NCI-H82 (cell line): Measurements from ENCODE around the gene S100A4.
"Not testable (repeated sequence)": the region's sequence is repeated elsewhere in the genome, so short reads cannot be mapped to it uniquely, and the experiment has no call there.

ENCODE experiments used
- DNase-seq: peaks from one replicate; lab custom pipeline; 2025; lab: John Stamatoyannopoulos, UW

The S100A4 gene

GRCh38 chr1:153567621-153568366 is 22.2 kb upstream of the S100A4 start:
- DNase-seq: peak; percentile 68

DNA sequence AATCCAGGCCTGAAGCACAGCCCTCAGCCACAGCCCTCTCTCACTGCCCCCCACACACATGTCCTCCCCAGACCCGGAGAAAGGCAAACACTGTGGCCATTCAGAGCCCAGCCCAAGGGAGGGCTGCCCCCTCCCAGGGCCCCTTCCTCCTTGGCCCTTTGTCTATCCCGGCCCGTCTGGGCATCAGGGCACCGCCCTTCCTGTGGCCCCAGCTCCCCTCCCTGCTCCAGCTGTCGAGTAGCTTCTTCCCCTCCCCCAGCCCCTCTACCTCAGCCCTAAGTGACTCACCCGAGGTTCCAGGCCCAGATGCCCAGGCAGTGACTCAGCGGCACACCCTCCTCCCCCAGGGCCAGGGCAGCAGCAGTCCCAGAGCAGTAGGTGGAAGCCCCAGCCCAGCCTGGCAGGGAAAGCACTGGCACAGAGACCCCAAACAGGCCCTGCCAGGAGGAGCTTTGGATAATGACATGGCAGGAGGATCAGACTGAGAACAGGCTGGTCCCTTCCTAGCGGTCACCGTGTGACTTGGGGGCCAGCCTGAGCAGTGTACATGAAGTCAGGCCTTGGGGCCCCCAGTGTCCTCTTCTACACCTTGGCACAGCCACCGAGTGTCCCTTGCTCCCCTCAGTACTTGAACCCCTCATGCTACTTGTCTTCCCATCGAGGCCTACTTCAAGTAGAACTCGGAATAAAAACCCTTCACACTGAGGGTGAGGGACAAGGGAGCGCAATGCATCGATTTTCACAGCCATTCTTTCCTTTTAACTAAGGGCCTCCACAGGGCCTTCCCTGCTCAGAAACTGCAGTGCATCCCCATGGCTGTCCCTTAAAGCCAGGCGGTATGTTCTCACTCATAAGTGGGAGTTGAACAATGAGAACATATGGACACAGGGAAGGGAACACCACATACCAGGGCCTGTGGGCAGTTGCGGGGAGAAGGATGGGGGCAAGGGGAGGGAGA is 21.1 kb upstream of the S100A4 start:
- peak; percentile 99 for DNase-seq

GRCh38 chr1:153565529-153566374 is 20.1 kb upstream of the S100A4 start, which contains the start of gene S100A2:
S100A2 (minus strand) TSS chr1:153565844; CDS start chr1:153563877, 1,967 bp downstream.
- DNase-seq: peak; percentile 58

GRCh38 chr1:153563991-153564390 is 18.4 kb upstream of the S100A4 start:
- no peak for DNase-seq

DNA sequence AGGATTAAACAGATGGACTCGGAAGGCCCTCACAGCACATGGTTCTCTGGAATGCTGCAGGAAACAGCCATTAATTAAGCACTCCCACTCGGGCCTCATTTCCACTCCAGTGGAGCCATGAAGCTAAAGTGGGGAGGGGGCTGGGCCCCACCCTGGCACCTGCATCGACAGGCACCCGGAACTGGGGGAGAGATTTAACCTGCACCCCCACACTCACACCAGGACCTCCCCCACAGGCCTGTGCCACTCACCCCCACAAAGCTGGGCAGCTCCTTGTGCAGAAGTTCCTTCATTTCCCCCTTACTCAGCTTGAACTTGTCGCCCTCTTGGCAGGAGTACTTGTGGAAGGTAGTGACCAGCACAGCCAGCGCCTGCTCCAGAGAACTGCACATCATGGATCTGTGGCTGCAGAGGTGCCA is 17.9 kb upstream of the S100A4 start:
- DNase-seq: peak; percentile 61

DNA sequence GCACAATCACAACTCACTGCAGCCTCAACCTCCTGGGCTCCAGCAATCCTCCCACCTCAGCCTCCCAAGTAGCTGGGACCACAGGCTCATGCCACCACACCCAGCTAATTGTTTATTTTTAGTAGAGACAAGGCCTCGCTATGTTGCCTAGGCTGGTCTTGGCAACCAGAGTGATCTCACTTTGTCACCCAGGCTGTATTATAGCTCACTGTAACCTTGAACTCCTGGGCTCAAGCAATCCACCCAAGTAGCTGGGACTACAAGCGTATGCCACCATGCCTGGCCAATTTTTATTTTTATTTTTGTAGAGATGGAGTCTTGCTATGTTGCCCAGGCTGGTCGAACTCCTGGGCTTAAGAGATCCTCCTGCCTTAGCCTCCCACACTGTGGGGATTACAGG is 16.4 kb upstream of the S100A4 start:
- DNase-seq: not testable (repeated sequence)

- no peak for DNase-seq
Observed at GRCh38 chr1:153561466-153561985, 15.9 kb upstream of the S100A4 start.

GRCh38 chr1:153560771-153561465 is 15.3 kb upstream of the S100A4 start:
- no peak for DNase-seq

DNA sequence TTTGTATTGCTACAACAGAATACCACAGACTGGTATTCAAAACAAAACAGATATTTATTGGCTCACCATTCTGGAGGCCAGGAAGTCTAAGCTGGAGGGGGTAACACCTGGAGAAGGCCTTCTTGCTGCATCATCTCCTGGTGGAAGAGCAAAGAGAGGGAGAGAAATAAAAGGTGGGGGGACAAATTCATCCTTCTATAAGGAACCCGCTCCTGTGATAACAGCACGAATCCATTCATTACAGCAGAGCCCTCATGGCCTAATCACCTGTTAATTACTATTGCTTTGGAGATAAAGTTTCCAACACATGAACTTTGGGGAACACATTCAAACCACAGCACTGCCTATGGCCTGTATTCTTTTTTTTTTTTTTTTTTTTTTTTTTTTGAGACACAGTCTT is 14.6 kb upstream of the S100A4 start:
- DNase-seq: no peak

- DNase-seq: no peak
Observed at GRCh38 chr1:153557877-153558276, 12.3 kb upstream of the S100A4 start.

DNA sequence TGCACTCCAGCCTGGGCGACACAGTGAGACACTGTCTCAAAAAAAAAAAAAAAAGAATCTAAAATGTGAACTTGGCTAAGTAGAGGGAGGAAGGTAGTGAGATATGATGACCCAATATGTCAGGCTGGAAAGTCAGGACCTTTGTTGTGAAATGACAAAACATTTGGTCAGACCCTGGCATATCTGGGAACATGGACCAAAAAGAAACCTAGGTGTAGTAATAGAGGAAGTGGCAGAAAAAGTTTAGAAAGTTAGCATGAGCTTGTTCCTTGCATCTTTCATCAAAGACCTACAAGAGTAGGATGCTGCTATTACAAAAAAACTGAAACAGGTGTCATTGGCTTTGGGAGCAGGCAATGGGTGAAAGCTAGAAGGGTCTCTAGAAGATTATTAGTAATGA is 10.7 kb upstream of the S100A4 start:
- no peak for DNase-seq

GRCh38 chr1:153553830-153554541 is 8.4 kb upstream of the S100A4 start:
- peak; percentile 24 for DNase-seq

GRCh38 chr1:153553096-153553495 is 7.5 kb upstream of the S100A4 start:
- no peak for DNase-seq

GRCh38 chr1:153552335-153552734 is 6.7 kb upstream of the S100A4 start:
- no peak for DNase-seq

- DNase-seq: no peak
Observed at GRCh38 chr1:153550827-153551500, 5.4 kb upstream of the S100A4 start.

DNA sequence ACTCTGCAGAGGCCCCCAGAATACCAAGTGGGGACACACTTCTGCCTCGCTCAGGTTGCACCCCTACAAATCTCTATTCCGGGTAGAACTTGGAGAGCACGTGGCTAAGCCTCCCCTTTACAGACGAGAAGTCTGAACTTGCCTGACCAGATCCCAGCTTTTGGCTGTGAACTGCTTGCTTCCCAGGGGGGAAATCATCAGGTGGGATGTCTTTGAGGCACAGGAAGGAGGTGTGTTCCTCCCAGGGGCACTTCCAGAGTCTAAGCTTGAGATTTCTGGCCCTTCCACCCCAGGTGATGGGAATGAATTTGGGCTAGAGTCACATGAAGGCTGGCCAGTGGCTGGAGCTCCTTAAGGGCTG is 4.8 kb upstream of the S100A4 start:
- DNase-seq: no peak

DNA sequence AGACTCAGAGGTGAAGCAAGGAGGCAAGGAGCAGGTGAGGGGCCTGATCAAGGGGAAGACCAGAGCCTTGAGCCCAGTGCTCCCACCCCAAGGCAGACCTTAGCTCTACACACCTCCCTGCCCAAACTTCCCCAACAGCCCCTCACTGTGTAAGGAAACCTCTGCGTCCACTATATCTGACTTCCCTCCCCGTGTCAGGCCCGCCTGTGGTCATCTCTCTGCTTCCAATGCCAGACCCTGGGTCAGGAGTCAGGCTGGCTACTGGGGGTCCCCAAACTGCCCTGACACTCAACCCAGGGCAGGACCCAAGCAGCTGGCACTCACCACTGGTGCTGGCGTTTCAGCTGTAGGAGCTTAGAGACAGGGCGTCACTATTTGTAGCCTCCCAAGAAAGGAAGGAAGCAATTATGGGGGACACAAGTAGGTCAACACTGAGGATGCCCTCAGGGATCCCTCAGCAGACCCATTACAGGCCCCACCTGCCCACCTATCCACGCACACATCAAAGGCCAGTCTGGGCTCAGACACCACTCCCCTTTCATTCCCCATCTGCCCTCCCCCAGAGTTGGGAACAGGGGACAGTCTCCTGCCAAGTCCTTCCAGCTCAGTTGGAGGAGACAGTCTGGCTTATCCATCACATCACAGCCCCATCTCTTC is 4.3 kb upstream of the S100A4 start:
- DNase-seq: no peak

DNA sequence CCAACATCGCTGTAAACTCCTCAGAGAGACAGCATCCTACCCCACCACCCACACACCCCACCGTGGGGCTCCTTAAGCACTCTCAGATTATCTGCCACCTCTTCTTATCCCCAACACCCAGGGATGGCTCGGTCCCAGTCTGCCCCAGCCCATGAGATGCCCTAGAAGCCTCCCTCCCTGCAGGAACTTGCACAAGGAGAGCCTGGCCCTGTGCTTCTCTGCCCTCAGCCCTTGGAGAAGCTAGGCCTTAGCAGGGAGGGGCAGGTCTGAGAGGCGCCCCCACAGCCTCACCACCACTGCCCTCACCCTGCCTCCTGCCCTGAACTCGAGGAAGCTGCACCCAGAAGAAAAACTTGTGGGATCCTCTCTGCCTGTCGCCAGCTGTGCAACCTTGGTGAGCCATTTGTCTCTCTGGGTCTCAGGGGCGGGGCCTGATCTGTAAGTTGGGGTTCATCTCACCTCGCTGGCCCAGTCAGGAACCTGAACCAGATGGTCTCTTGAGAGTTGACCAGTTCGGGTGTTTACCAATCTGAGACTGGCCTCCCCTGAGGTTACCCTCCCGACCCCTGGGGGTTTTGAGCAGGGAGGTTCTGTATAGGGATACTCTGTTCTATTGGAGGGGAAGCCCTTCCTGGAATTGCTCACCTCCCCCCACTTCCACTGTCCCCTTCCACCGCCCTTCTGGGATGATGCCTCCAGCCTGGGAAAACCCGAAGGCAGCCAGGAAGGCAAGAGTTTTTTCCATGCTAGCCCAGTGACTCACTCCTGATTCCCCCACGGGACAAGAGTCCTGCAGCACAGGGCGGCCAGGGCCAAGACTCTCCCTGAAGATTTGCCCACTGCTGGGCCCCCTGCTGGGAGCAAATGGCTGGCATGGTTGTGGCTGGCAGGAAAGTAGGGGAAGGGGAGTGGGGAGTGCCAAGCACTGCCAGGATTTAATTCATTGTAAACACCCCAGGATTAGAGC is 3.4 kb upstream of the S100A4 start, which contains the start of gene S100A3:
S100A3 (minus strand) TSS at position 537 of the 967 bp plus-strand sequence. CDS start 773 bp downstream, outside the sequence.
- no peak for DNase-seq
